HEK293 (cell line): ENCODE measurements around the gene CCDC7.

ENCODE experiments used
- CTCF ChIA-PET: fragments of 350-600 bp; formaldehyde crosslinking; extraction: SDS; loops from one replicate; lab custom pipeline; 2021; ENCODE audit warnings: antibody characterized with exemption; lab: Yijun Ruan, JAX
- POLR2A ChIA-PET: fragments of 300-600 bp; formaldehyde crosslinking; extraction: SDS; loops from one replicate; lab custom pipeline; 2020; ENCODE audit warnings: antibody characterized with exemption, inconsistent platforms; lab: Yijun Ruan, JAX
- H3K27ac ChIP-seq: fragments of 200-500 bp; sonication (Bioruptor generic); 2 replicates; pipeline ENCODE4 v1.5.1; 2014; ENCODE audit warnings: low read depth, low read length, control low read depth, inconsistent platforms; ENCODE audit errors: extremely low read depth
- H3K36me3 ChIP-seq, 2 experiments: fragments of 200-500 bp in 1 of 2; sonication (Bioruptor generic) in 1 of 2; 1 replicate in 1 of 2; 2 replicates in 1 of 2; pipeline ENCODE4 v1.5.1; 2014 to 2017; ENCODE audit warnings: inconsistent platforms in 2 of 2, low read length in 2 of 2; ENCODE audit not compliant: control insufficient read depth in 2 of 2, insufficient read depth in 1 of 2
- H3K4me1 ChIP-seq: fragments of 200-500 bp; sonication (Bioruptor generic); 2 replicates; pipeline ENCODE4 v1.5.1; 2014; ENCODE audit warnings: mild to moderate bottlenecking, low read length, inconsistent platforms; ENCODE audit not compliant: control insufficient read depth, insufficient read depth
- H3K4me3 ChIP-seq: 2 replicates; pipeline ENCODE4 v1.5.1; 2011; ENCODE audit warnings: low read depth, mild to moderate bottlenecking, control low read depth, low read length, moderate library complexity
- H3K9me3 ChIP-seq: fragments of 200-500 bp; sonication (Bioruptor generic); 2 replicates; pipeline ENCODE4 v1.5.1; 2014; ENCODE audit warnings: low read depth, low read length, inconsistent platforms; ENCODE audit not compliant: control insufficient read depth, insufficient read depth
- HIC1 ChIP-seq: fragments of 450-650 bp; formaldehyde crosslinking; IDR thresholded peaks from 2 replicates; pipeline ENCODE4 v1.5.1; 2016; ENCODE audit warnings: missing biosample characterization, missing genetic modification characterization
- KLF1 ChIP-seq: fragments of 450-650 bp; formaldehyde crosslinking; IDR thresholded peaks from 2 replicates; pipeline ENCODE4 v1.5.1; 2016; ENCODE audit warnings: missing biosample characterization, missing genetic modification characterization
- KLF7 ChIP-seq: fragments of 450-650 bp; formaldehyde crosslinking; IDR thresholded peaks from 2 replicates; pipeline ENCODE4 v1.5.1; 2016; ENCODE audit warnings: missing biosample characterization, missing genetic modification characterization, borderline replicate concordance
- OVOL3 ChIP-seq: fragments of 450-650 bp; formaldehyde crosslinking; IDR thresholded peaks from 2 replicates; pipeline ENCODE4 v1.5.1; 2016; ENCODE audit warnings: missing biosample characterization, missing genetic modification characterization
- PATZ1 ChIP-seq: fragments of 450-650 bp; formaldehyde crosslinking; IDR thresholded peaks from 2 replicates; pipeline ENCODE4 v1.5.1; 2016; ENCODE audit warnings: missing biosample characterization, missing genetic modification characterization
- SALL2 ChIP-seq: fragments of 450-650 bp; formaldehyde crosslinking; IDR thresholded peaks from 2 replicates; pipeline ENCODE4 v1.5.0; 2017; ENCODE audit warnings: missing biosample characterization, mild to moderate bottlenecking, missing genetic modification characterization, borderline replicate concordance
- ZBTB10 ChIP-seq: fragments of 450-650 bp; formaldehyde crosslinking; IDR thresholded peaks from 2 replicates; pipeline ENCODE4 v1.5.1; 2016; ENCODE audit warnings: missing biosample characterization, missing genetic modification characterization
- ZFHX2 ChIP-seq: fragments of 450-650 bp; formaldehyde crosslinking; conservative IDR thresholded peaks from 2 replicates; pipeline ENCODE4 v1.5.1; 2016; ENCODE audit warnings: missing biosample characterization, missing genetic modification characterization
- ZNF112 ChIP-seq: fragments of 450-650 bp; formaldehyde crosslinking; IDR thresholded peaks from 2 replicates; pipeline ENCODE4 v1.5.0; 2017; ENCODE audit warnings: missing biosample characterization, missing genetic modification characterization
- ZNF132 ChIP-seq: fragments of 450-650 bp; formaldehyde crosslinking; IDR thresholded peaks from 2 replicates; pipeline ENCODE4 v1.5.1; 2017; ENCODE audit warnings: missing biosample characterization, missing genetic modification characterization, borderline replicate concordance
- ZNF146 ChIP-seq: fragments of 450-650 bp; formaldehyde crosslinking; IDR thresholded peaks from 2 replicates; pipeline ENCODE4 v1.5.1; 2016; ENCODE audit warnings: missing biosample characterization, missing genetic modification characterization
- ZNF157 ChIP-seq: fragments of 450-650 bp; formaldehyde crosslinking; IDR thresholded peaks from 2 replicates; pipeline ENCODE4 v1.5.1; 2016; ENCODE audit warnings: missing biosample characterization, missing genetic modification characterization
- ZNF184 ChIP-seq: fragments of 450-650 bp; IDR thresholded peaks from 2 replicates; pipeline ENCODE4 v1.5.1; 2018; ENCODE audit warnings: missing biosample characterization, mild to moderate bottlenecking, missing genetic modification characterization
- ZNF221 ChIP-seq: fragments of 450-650 bp; formaldehyde crosslinking; IDR thresholded peaks from 2 replicates; pipeline ENCODE4 v1.5.1; 2017; ENCODE audit warnings: missing biosample characterization, missing genetic modification characterization, borderline replicate concordance
- ZNF311 ChIP-seq: fragments of 450-650 bp; formaldehyde crosslinking; IDR thresholded peaks from 2 replicates; pipeline ENCODE4 v1.5.1; 2017; ENCODE audit warnings: missing biosample characterization, missing genetic modification characterization, borderline replicate concordance
- ZNF324 ChIP-seq: fragments of 450-650 bp; formaldehyde crosslinking; IDR thresholded peaks from 2 replicates; pipeline ENCODE4 v1.5.1; 2016; ENCODE audit warnings: missing biosample characterization, missing genetic modification characterization
- ZNF366 ChIP-seq: fragments of 450-650 bp; formaldehyde crosslinking; conservative IDR thresholded peaks from 2 replicates; pipeline ENCODE4 v1.5.1; 2016; ENCODE audit warnings: missing biosample characterization, missing genetic modification characterization
- ZNF513 ChIP-seq: fragments of 450-650 bp; IDR thresholded peaks from 2 replicates; pipeline ENCODE4 v1.5.1; 2018; ENCODE audit warnings: missing biosample characterization, missing genetic modification characterization
- ZNF596 ChIP-seq: fragments of 450-650 bp; IDR thresholded peaks from 2 replicates; pipeline ENCODE4 v1.5.0; 2018; ENCODE audit warnings: missing biosample characterization, mild to moderate bottlenecking, missing genetic modification characterization, moderate library complexity
- ZNF777 ChIP-seq: fragments of 450-650 bp; formaldehyde crosslinking; IDR thresholded peaks from 2 replicates; pipeline ENCODE4 v1.5.1; 2017; ENCODE audit warnings: missing biosample characterization, missing genetic modification characterization, borderline replicate concordance
- ZNF843 ChIP-seq: fragments of 450-650 bp; formaldehyde crosslinking; IDR thresholded peaks from 2 replicates; pipeline ENCODE4 v1.5.1; 2016; ENCODE audit warnings: missing biosample characterization, missing genetic modification characterization
- ZSCAN18 ChIP-seq: fragments of 450-650 bp; formaldehyde crosslinking; IDR thresholded peaks from 2 replicates; pipeline ENCODE4 v1.5.1; 2016; ENCODE audit warnings: missing biosample characterization, missing genetic modification characterization
- ZXDB ChIP-seq: fragments of 450-650 bp; formaldehyde crosslinking; IDR thresholded peaks from 2 replicates; pipeline ENCODE4 v1.5.1; 2016; ENCODE audit warnings: missing biosample characterization, missing genetic modification characterization

The CCDC7 gene

GRCh38 chr10:32629910-32630309 is 184.0 kb downstream of the CCDC7 start (continued):
- no peak for TF ChIP-seq ZNF146 (tag by site-specific recombination)
- TF ChIP-seq ZNF596 (tag by site-specific recombination): no peak
- TF ChIP-seq PATZ1 (tag by site-specific recombination): no peak
- TF ChIP-seq ZNF221 (tag by site-specific recombination): no peak
- TF ChIP-seq KLF7 (tag by site-specific recombination): no peak
- no peak for TF ChIP-seq OVOL3 (tag by site-specific recombination)

- no peak overlapping the region for H3K27ac ChIP-seq
- H3K4me3 ChIP-seq: no peak overlapping the region
- H3K9me3 ChIP-seq: no peaks in the 10 kb centered on the region
- ChIA-PET CTCF (no interaction called here), POLR2A (no interaction called here)
- H3K36me3 ChIP-seq: no peaks in the 10 kb centered on the region
- TF ChIP-seq KLF1 (tag by site-specific recombination) (no peak), ZNF366 (tag by site-specific recombination) (no peak), ZNF157 (tag by site-specific recombination) (no peak), HIC1 (no peak), ZNF132 (no peak), ZNF112 (tag by site-specific recombination) (no peak), ZNF184 (tag by site-specific recombination) (no peak), KLF7 (tag by site-specific recombination) (no peak), ZNF513 (tag by site-specific recombination) (no peak), ZXDB (tag by site-specific recombination) (no peak)
- TF ChIP-seq, all 188 proteins: peak for 0
- H3K4me1 ChIP-seq: no peaks in the 10 kb centered on the region
Observed at GRCh38 chr10:32646535-32646934, 200.6 kb downstream of the CCDC7 start.

- ChIA-PET POLR2A (no interaction called here), CTCF (no interaction called here)
- Histone ChIP-seq H3K27ac (no peak overlapping the region), H3K4me3 (no peak overlapping the region), H3K4me1 (no peaks in the 10 kb centered on the region), H3K9me3 (no peaks in the 10 kb centered on the region), H3K36me3 (no peaks in the 10 kb centered on the region)
- TF ChIP-seq ZBTB10 (tag by site-specific recombination): no peak
- TF ChIP-seq ZNF843: no peak
- no peak for TF ChIP-seq SALL2
- TF ChIP-seq ZNF311 (tag by site-specific recombination): no peak
- no peak for TF ChIP-seq ZNF777
- TF ChIP-seq ZSCAN18 (tag by site-specific recombination): no peak
- no peak for TF ChIP-seq ZFHX2 (tag by site-specific recombination)
- no peak for TF ChIP-seq ZNF324 (tag by site-specific recombination)
Observed at GRCh38 chr10:32650246-32650655, 204.3 kb downstream of the CCDC7 start.
